ENCODE measurements around the gene TCP11L2.

DNA sequence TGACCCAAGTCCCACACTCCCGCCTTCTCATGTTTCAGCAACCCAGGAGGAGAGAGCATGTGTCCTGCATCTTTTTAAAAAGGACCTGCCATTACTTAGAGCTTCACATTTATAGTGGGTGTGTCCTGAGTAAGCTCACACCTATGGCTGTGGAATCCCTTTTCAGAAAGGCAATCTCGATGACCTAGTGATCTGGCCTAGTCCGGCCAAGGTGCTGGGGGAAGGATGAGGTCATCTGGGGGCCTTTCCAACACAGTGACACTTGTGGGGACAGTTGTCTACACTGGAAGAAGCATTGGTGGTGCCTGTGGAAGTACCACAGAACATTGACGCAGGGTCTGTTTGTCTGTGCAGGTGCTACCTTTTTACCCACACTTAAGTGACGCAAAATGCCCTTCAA lies 8.2 kb downstream of the TCP11L2 start:
- TF ChIP-seq MYC (IDR thresholded peaks at IDR 0.05; ENCODE audit: low read depth, low read length) (no peak), MYC (CRISPR knock-in tag; IDR thresholded peaks at IDR 0.05; ENCODE audit: borderline replicate concordance, low read depth) (no peak), CHCHD3 (CRISPR knock-in tag; IDR thresholded peaks at IDR 0.05) (no peak), CEBPB (tag; IDR thresholded peaks at IDR 0.05) (no peak), RCOR1 (IDR thresholded peaks at IDR 0.05; ENCODE audit: borderline replicate concordance in 1 of 2, low read depth in 2 of 2, low read length in 2 of 2) (no peak), ZFX (CRISPR knock-in tag; IDR thresholded peaks at IDR 0.05) (no peak)
- TF ChIP-seq, protein P1, sequence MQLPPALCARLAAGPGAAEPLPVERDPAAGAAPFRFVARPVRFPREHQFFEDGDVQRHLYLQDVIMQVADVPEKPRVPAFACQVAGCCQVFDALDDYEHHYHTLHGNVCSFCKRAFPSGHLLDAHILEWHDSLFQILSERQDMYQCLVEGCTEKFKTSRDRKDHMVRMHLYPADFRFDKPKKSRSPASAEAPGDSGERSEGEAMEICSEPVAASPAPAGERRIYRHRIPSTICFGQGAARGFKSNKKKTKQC (CRISPR knock-in tag; IDR thresholded peaks at IDR 0.05): no peak
